HG02870 (cell line): ENCODE data around the gene BTBD6.

Source experiments
- ATAC-seq: cut with Tn5 transposase; IDR thresholded peaks from one replicate; pipeline ENCODE4 v1.9.1; 2021; ENCODE audit warnings: mild to moderate bottlenecking, moderate library complexity; ENCODE audit not compliant: unreplicated experiment

The BTBD6 gene

GRCh38 chr14:105211086-105211757 lies 37.1 kb upstream of the BTBD6 start:
- ATAC-seq, result no peak

- ATAC-seq, result no peak
These were observed 36.6 kb upstream of the BTBD6 start for GRCh38 chr14:105211758-105212089.

DNA sequence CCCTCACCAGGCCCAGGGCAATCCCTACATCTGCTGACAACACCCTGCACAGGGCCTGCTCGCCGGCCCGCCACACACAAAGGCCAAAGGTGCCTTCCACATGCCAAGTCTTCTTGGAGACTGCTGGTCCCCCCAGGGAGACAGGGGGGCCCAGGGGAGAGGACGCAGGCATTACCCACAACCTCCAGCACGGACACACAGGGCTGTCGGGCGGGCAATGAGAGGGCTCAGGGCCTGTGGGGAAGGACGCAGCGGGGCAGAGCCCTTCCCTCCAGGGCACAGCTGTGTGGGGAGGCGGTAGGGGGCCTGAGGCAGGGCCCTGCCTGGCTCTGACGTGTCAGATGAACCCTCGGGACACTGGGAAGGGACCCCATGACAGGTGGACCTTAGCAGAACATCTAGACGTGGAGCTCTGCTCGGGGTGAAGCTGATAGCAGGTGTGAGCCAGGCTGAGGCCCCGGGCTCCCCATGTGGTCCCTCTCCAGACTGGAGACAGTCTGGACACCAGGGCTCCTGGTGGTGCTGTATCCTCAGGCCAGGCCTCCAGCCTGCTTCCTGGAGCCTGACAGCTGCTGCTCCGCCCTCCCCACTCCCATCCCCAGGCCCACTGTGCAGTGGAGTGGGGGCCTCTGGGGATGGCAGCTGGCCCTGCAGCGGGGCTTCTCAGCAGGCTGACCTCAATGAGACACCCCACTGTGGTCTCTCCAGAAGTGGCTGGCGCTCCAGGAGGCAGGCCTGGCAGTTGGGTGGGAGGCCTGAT lies 35.6 kb upstream of the BTBD6 start:
- ATAC-seq, result no peak

GRCh38 chr14:105213361-105213760 lies 35.0 kb upstream of the BTBD6 start:
- no peak for ATAC-seq

DNA sequence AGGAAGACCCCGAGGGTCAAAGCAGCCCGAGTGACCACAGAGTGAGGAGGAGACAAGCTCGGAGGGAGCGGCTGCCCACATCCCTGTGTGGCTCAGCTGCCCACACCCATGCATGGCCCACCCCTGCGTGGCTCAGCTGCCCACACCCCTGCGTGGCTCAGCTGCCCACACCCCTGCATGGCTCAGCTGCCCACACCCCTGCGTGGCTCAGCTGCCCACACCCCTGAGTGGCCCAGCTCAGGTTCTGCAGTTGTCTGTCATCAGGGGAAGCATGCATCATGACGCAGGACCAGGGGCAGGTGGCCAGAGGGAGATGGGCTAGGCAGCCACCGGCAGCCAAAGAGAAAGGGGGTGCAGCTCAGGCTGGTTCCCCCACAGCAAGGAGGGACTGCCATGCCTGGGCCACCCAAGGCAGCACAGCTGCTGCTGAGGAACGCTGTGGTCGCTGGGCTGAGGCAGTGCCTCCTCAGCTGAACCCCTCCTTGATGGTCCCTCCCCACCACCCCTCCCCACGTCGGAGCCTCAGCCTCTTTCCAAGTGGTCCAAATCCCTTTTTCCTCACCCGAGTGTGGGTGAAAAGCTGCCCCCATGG lies 33.9 kb upstream of the BTBD6 start:
- ATAC-seq, result no peak

DNA sequence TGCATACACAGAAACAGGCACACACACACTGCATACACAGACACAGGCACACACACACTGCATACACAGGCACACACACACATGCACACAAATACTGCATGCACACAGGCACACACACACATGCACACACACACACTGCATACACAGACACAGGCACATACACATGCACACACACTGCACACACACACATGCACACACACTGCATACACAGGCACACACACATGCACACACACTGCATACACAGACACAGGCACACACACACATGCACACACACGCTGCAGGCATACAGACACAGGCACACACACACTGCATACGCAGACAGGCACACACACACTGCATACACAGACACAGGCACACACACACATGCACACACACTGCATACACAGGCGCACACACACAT lies 32.7 kb upstream of the BTBD6 start:
- no peak for ATAC-seq

GRCh38 chr14:105216490-105217247 lies 31.7 kb upstream of the BTBD6 start:
- ATAC-seq, result no peak

- ATAC-seq, result no peak
These were observed 30.6 kb upstream of the BTBD6 start for GRCh38 chr14:105217774-105218173.

DNA sequence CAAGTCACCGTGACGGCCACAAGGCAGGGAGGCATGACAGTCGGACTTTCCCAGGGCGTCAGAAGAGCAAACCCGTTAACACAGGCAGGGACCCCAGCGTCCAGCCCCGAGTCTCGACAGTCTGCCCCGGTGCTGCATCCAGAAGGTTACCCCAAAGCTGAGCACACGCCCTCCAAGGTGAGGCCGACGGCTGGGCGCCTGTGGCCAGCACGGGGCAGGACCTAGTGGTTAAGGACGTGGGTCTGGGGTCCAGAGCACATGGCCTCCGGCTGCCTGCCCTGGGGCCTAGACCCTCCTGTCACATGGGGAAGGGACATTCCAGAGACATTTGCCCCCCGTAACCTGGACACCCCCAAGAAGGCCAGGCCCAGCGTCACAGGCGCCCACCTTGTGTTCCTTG lies 29.7 kb upstream of the BTBD6 start:
- no peak for ATAC-seq

DNA sequence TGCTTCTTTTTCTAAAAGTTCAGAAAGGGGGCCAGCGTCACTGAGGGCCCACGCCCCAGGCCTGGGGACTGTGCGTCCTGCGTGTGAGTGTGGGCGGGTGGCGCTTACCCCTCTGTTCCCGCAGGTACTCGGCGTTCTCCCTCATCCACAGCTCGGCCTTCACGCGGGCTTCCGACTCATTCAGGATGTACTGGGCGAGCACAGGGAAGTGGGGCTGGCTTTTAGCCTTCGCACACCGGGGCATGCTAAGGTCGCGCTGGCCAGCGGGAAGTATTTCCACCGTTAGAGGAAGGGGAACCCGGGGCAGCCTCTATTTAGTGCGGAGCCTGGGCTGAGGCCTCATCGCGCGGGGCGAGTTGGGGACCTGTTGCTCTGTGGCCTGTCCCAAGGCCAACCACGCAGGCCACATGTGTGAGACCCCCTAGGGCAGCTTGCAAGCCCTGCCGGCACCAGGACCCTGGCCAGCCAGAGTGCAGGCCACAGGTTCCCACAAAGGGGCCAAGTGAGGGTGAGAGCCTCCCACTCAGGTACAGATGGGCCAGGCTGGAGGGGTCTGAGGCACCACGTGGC lies 29.2 kb upstream of the BTBD6 start:
- ATAC-seq, result no peak

GRCh38 chr14:105219753-105220152 lies 28.6 kb upstream of the BTBD6 start:
- no peak for ATAC-seq

DNA sequence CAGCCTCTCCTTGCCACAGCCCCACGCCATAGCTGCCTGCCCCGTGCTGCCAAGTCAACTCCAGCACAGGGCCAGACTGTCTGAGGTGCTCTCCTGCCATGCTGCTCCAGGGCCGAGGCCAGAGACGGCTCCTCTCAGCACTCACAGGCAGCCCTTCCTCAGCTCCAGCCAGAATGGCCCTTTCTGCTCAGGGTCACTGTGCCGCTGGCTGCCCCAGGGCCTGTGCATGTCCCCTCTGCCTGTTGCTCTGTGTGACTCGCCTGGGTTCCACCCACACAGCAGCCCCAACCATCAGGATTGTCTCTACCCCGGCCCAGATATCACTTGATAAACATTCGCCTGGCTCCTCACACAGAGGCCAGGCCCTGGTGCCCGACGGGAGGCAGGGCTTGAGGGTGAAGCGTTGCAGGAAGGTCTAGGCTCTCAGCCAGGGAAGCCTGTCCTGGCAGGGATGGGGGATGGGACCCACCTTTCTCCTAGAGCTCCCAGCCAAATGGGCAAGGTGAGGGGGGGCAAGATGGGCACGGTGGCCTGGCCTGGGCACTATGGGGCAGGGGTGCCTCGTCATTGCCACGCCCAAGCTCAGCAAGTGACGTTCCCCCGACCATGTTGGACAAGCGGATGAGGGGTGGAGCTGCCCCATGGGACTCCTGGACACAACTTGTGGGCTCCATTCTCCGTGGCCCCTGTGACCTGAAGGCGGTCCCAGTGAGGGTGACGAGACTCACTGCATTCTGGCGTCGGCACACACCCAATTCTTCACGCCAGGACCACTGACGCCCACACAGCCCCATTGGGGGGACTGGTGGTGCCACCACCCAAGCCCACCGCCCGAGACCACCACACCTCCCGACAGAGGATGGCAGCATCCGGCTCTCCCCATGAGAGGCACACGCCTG lies 27.4 kb upstream of the BTBD6 start:
- no peak for ATAC-seq

GRCh38 chr14:105221598-105222178 lies 26.6 kb upstream of the BTBD6 start:
- ATAC-seq, result no peak

GRCh38 chr14:105223260-105223659 lies 25.1 kb upstream of the BTBD6 start:
- no peak for ATAC-seq

DNA sequence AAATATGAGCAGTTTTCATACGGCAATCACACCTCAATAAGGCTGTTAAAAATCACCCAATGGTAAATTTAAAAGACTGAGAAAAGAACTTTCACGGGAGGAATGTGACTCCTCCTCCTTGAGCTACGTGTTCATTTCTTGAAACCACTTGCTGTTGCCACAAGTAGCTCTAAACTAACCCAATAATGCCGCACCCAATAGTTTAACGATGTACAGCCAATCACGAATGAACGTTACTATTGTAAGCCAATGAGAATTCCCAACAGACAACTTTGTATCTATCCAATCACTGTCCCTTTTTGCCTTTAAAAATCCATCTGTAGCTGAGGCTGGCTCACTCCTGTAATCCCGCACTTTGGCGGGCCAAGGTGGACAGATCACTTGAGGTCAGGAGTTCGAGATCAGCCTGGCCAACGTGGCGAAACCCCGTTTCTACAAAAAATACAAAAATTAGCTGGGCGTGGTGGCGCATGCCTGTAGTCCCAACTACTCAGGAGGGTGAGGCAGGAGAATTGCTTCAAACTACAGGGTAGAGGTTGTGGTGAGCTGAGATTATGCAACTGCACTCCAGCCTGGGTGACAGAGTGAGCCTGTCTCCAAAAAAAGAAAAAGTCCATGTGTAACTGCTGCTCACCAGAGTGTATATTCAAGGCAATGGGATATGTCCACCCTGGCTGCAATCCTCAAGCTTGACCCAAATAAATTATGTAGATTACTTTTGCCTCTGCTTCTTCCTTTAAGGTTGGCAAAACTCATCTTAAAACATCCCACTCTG lies 24.4 kb upstream of the BTBD6 start:
- no peak for ATAC-seq

DNA sequence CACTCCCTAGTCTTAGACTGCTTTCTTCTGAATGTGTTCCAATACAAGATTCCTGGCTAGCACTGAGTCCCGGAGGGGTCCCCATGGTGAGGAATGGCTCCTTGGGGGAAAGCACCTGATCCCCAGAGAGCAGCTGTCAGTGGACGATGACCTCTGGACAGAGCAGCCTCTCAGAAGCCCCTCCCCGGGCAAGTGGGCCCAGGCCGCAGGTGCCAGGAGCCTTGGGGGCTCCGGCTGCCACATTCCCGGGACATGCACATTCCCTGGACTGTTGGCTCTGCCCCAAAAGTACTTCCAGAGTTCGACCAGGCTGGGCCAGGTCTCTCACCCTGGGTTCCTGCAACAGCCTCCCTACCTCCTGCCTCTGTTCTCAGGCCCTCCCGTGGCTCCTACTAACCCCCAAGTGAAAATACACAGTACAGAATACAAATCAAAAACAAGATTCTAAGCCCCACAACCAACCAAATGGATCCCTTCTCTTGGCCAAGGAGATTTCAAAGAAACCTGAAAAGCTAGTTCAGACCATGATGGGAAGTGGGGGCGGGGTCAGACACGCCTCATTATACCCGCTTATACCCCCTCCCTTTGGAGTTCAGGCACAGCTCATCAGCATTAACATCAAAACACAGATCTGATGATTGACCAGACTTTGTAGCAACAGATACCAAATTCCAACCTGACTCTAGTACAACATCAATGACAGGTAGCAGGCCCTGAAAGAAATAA lies 23.3 kb upstream of the BTBD6 start:
- ATAC-seq, result no peak

DNA sequence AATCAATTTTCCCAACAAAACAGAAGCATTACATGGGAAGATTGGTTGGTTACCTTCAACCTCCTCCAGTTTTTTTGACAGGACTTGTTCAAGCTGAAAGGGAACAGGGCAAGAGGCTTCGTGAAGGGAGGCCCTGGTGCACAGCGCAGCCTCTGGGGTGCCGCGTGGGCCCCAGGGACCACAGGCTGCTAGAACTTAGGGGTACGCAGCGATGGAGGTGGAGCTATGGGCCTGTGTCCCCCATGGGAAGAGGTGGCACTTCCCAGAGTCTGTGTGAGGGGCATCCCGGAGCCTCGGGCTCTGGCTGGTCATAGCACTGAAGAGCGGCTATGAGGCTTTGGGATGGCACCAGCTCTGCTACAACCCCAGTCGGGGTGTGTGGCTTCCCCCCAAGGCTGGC lies 22.1 kb upstream of the BTBD6 start:
- no peak for ATAC-seq

DNA sequence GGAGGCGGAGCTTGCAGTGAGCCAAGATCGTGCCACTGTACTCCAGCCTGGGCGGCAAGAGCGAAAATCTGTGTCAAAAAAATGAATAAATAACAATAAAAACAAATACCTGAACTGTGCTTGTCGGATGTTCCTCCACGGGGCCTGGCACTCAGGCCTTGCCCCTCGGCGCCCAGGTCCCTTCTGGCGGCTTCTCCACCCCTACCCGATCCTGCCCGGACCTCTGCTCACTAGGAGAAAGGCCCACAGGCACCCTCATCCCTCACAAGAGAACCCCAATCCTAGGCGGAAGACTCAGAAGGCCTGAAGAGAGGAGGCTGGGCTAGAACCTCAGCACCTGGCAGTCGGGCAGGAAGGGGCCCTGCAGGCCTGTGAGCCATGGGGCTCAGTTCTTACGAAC lies 21.0 kb upstream of the BTBD6 start:
- no peak for ATAC-seq

- no peak for ATAC-seq
These were observed 19.8 kb upstream of the BTBD6 start for GRCh38 chr14:105228562-105228961.
